HepG2 (cell line): ENCODE measurements around the gene ACVR1C. TPM values are rescaled to one million over a fixed set of nuclear protein-coding genes. Genes with fewer than 3 reads are reported as not detected.

Experiments
- ATAC-seq: fragments of 200-7000 bp; cut with Tn5 transposase; 3 replicates; pipeline ENCODE4 v1.9.1; 2020; ENCODE audit warnings: mild to moderate bottlenecking, moderate library complexity
- BruUV-seq: library from RNA; stranded (reverse); fragments of 400-500 nt; replicated peaks from 2 replicates; lab custom pipeline; 2021; lab: Mats Ljungman, UMichigan
- CTCF ChIA-PET: fragments of 300-600 bp; formaldehyde crosslinking; extraction: SDS; loops from one replicate; lab custom pipeline; 2021; ENCODE audit warnings: low total read pairs, inconsistent platforms, low intra/inter-chr PET ratio; lab: Yijun Ruan, JAX
- POLR2A ChIA-PET: fragments of 350-600 bp; sonication (Branson Sonifier 250); formaldehyde crosslinking; loops from one replicate; lab custom pipeline; 2020; ENCODE audit warnings: antibody characterized with exemption, inconsistent platforms; lab: Yijun Ruan, JAX
- DNase-seq: peaks from one replicate; pipeline ENCODE4 v3.0.0-alpha.2; 2015; ENCODE audit warnings: low spot score
- FAIRE-seq: peaks from 3 replicates; lab custom pipeline; 2011; peaks lifted over from hg19 to GRCh38; lab: Jason Lieb, UNC
- H2AFZ ChIP-seq: one replicate; pipeline ENCODE4 v1.6.1; 2011; ENCODE audit warnings: low read length, inconsistent platforms
- H3K27ac ChIP-seq: fragments of 300-600 bp; 3 replicates; pipeline ENCODE4 v1.8.0; 2011; ENCODE audit warnings: mixed run types, mild to moderate bottlenecking, mixed read lengths, low read length, inconsistent platforms; ENCODE audit not compliant: insufficient read depth; ENCODE audit errors: extremely low read length
- H3K27me3 ChIP-seq, 2 experiments: fragments of 200-600 bp in 1 of 2; 2 replicates in 1 of 2; 3 replicates in 1 of 2; pipeline versions ENCODE4 v1.6.0 to v1.8.0; 2011; ENCODE audit warnings: low read length in 2 of 2, mild to moderate bottlenecking in 2 of 2, moderate library complexity in 2 of 2, inconsistent platforms in 1 of 2; ENCODE audit not compliant: insufficient read depth in 2 of 2, control insufficient read depth in 1 of 2
- H3K36me3 ChIP-seq, 2 experiments: fragments of 200-600 bp in 1 of 2; replicated peaks in 1 of 2; 2 replicates in 1 of 2; 3 replicates in 1 of 2; pipeline versions ENCODE4 v1.5.1 to v1.8.0; 2011; ENCODE audit warnings: low read length in 2 of 2, inconsistent platforms in 1 of 2; ENCODE audit not compliant: insufficient read depth in 2 of 2, control insufficient read depth in 1 of 2
- H3K4me1 ChIP-seq: 2 replicates; pipeline ENCODE4 v1.5.1; 2012; ENCODE audit warnings: low read length, inconsistent platforms; ENCODE audit not compliant: insufficient read depth
- H3K4me2 ChIP-seq: 2 replicates; pipeline ENCODE4 v1.6.0; 2011; ENCODE audit warnings: low read depth, low read length, inconsistent platforms
- H3K4me3 ChIP-seq, 3 experiments: fragments of 200-600 bp in 1 of 3; sonication (generic), shearing (Covaris generic) in 1 of 3; replicated peaks in 1 of 3; 2 replicates each; pipeline ENCODE4 v1.5.1; 2011 to 2016; ENCODE audit warnings: low read length in 3 of 3, inconsistent platforms in 2 of 3, low read depth in 2 of 3, mild to moderate bottlenecking in 2 of 3, control low read depth in 1 of 3, mixed read lengths in 1 of 3; ENCODE audit not compliant: insufficient read depth in 1 of 3
- H3K79me2 ChIP-seq: one replicate; pipeline ENCODE4 v1.6.1; 2011; ENCODE audit warnings: low read length, inconsistent platforms; ENCODE audit not compliant: insufficient read depth
- H3K9ac ChIP-seq: 2 replicates; pipeline ENCODE4 v1.6.0; 2011; ENCODE audit warnings: mild to moderate bottlenecking, low read depth, low read length, inconsistent platforms; ENCODE audit not compliant: insufficient read depth
- H3K9me3 ChIP-seq: 2 replicates; pipeline ENCODE4 v1.5.1; 2012; ENCODE audit warnings: mild to moderate bottlenecking, low read length
- H4K20me1 ChIP-seq: 2 replicates; pipeline ENCODE4 v1.6.0; 2011; ENCODE audit warnings: inconsistent platforms, mild to moderate bottlenecking, low read length, moderate library complexity; ENCODE audit not compliant: insufficient read depth
- EED ChIP-seq: sonication (generic); formaldehyde crosslinking; IDR thresholded peaks from 2 replicates; pipeline ENCODE4 v1.5.0; 2020; ENCODE audit warnings: mild to moderate bottlenecking, missing genetic modification reagents
- GZF1 ChIP-seq: sonication (generic); formaldehyde crosslinking; IDR thresholded peaks from 2 replicates; pipeline ENCODE4 v1.5.1; 2020; ENCODE audit warnings: mild to moderate bottlenecking, missing genetic modification reagents
- HOXA5 ChIP-seq: sonication (generic); formaldehyde crosslinking; IDR thresholded peaks from 2 replicates; pipeline ENCODE4 v1.4.0; 2020; ENCODE audit warnings: missing genetic modification reagents
- MZF1 ChIP-seq: sonication (generic); formaldehyde crosslinking; IDR thresholded peaks from 2 replicates; pipeline ENCODE4 v1.8.1; 2023; ENCODE audit warnings: mild to moderate bottlenecking, missing genetic modification reagents, borderline replicate concordance
- NFKBIZ ChIP-seq: IDR thresholded peaks from 2 replicates; pipeline ENCODE4 v1.6.1; 2018; ENCODE audit warnings: missing genetic modification reagents, missing compliant biosample characterization
- RARA ChIP-seq: IDR thresholded peaks from 2 replicates; pipeline ENCODE4 v1.6.1; 2016; ENCODE audit warnings: missing genetic modification reagents, missing compliant biosample characterization
- ZNF136 ChIP-seq: sonication (generic); formaldehyde crosslinking; IDR thresholded peaks from 2 replicates; pipeline ENCODE4 v1.8.1; 2022; ENCODE audit warnings: low read depth, mild to moderate bottlenecking, moderate library complexity, missing genetic modification reagents
- ZNF552 ChIP-seq: sonication (generic); formaldehyde crosslinking; IDR thresholded peaks from 2 replicates; pipeline ENCODE4 v1.9.0; 2022; ENCODE audit warnings: missing genetic modification reagents, mild to moderate bottlenecking, borderline replicate concordance
- ZSCAN21 ChIP-seq: sonication (generic); formaldehyde crosslinking; IDR thresholded peaks from 2 replicates; pipeline ENCODE4 v1.8.0; 2022; ENCODE audit warnings: mild to moderate bottlenecking, missing genetic modification reagents, moderate library complexity, borderline replicate concordance
- WGBS: methylation state at CpG from one replicate; pipeline ENCODE4 v1.1.6; 2017; ENCODE audit warnings: low lambda C conversion rate; 5-methylcytosine and 5-hydroxymethylcytosine counted together
- in situ Hi-C: cut with HindIII; loops from 2 replicates; pipeline ENCODE4 v1.10.0; 2017; ENCODE audit warnings: low pct_unique_long_range_greater_than_20kb; ENCODE audit not compliant: extremely low pct_ligation_motif_present
- intact Hi-C: fragments of 100-400 bp; cut with micrococcal nuclease; formaldehyde crosslinking; loops from one replicate; pipeline ENCODE4 v1.10.0; 2022; ENCODE audit not compliant: unreplicated experiment
- polyA plus RNA-seq, 8 experiments: library from polyadenylated mRNA; depleted of rRNA in 3 of 8; stranded (reverse) in 7 of 8; unstranded in 1 of 8; fragments of >200 nt; fragmentation: Illumina TruSeq in 4 of 8; extraction: Trizol in 4 of 8; gene quantifications; 2 replicates each; pipeline versions ENCODE4 v1.2.1 to v1.2.3, GENCODE V29; 2011 to 2016; ENCODE audit warnings: low read depth in 4 of 8, missing spikeins in 1 of 8, mixed read lengths in 1 of 8; ENCODE audit not compliant: insufficient read depth in 1 of 8
- total RNA-seq, 5 experiments: library from RNA; depleted of rRNA; stranded (reverse); fragments of >200 nt; fragmentation: Illumina TruSeq; extraction: Trizol; gene quantifications; 2 replicates each; pipeline ENCODE4 v1.2.3, GENCODE V29; 2016; ENCODE audit warnings: low read depth in 1 of 5
- TF ChIP-seq, protein P1 (sequence below): sonication (generic); formaldehyde crosslinking; IDR thresholded peaks from 2 replicates; pipeline ENCODE4 v1.8.0; 2022; ENCODE audit warnings: missing genetic modification reagents, mild to moderate bottlenecking, borderline replicate concordance
- TF ChIP-seq, protein P2 (sequence below): sonication (generic); formaldehyde crosslinking; IDR thresholded peaks from 2 replicates; pipeline ENCODE4 v1.4.0; 2020; ENCODE audit warnings: missing genetic modification reagents, borderline replicate concordance
- TF ChIP-seq, protein P3 (sequence below): IDR thresholded peaks from 2 replicates; pipeline ENCODE4 v1.6.1; 2016; ENCODE audit warnings: low read depth, borderline replicate concordance
- TF ChIP-seq, protein P4 (sequence below): sonication (generic); formaldehyde crosslinking; IDR thresholded peaks from 2 replicates; pipeline ENCODE4 v1.4.0; 2020; ENCODE audit warnings: mild to moderate bottlenecking, missing genetic modification reagents
- TF ChIP-seq, protein P5 (sequence below): sonication (generic); formaldehyde crosslinking; IDR thresholded peaks from 2 replicates; pipeline ENCODE4 v1.4.0; 2020; ENCODE audit warnings: mild to moderate bottlenecking, missing genetic modification reagents

ACVR1C gene
- total and polyA plus RNA-seq, 2 of the 13 experiments (the other 11 are each of a cell fraction or from before 2014, with no cell fraction given) = 0.05 to 1.0 TPM

DNA sequence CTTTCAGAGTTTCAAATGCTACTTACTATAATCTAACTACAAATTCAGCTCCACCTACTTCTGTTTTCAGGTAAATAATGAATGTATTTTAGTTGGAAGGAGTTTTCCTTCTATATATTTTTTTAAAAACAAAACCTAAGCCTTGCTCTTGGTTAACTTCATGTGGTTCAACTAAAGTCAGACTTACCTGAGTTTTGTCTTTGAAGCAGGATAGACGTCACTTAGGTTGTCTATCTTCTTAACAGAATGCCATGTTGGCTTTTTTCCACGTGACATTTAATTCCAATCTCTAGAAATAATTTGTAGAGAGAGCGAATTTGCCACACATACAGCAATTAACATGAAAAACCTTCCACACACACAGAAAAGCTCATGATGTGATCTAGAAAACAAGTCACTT lies 140.9 kb downstream of the ACVR1C start:
- H3K4me3 ChIP-seq = no peak overlapping the region
- DNase-seq (no peak), ATAC-seq (no peak), FAIRE-seq (no peak)
- H3K27me3 ChIP-seq = no peaks in the 10 kb centered on the region
- intact Hi-C loops = no loop called here
- CTCF ChIA-PET = no interaction called here
- WGBS = 0% methylated on average over 3 of the region's 3 CpGs
- H3K27ac ChIP-seq = no peak overlapping the region
- H3K4me1 ChIP-seq = no peaks in the 10 kb centered on the region
- no peak overlapping the region for H3K9ac ChIP-seq
- TF ChIP-seq, protein P1, sequence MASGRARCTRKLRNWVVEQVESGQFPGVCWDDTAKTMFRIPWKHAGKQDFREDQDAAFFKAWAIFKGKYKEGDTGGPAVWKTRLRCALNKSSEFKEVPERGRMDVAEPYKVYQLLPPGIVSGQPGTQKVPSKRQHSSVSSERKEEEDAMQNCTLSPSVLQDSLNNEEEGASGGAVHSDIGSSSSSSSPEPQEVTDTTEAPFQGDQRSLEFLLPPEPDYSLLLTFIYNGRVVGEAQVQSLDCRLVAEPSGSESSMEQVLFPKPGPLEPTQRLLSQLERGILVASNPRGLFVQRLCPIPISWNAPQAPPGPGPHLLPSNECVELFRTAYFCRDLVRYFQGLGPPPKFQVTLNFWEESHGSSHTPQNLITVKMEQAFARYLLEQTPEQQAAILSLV (CRISPR knock-in tag) = no peak
- no peak for TF ChIP-seq EED
- TF ChIP-seq, protein P2, sequence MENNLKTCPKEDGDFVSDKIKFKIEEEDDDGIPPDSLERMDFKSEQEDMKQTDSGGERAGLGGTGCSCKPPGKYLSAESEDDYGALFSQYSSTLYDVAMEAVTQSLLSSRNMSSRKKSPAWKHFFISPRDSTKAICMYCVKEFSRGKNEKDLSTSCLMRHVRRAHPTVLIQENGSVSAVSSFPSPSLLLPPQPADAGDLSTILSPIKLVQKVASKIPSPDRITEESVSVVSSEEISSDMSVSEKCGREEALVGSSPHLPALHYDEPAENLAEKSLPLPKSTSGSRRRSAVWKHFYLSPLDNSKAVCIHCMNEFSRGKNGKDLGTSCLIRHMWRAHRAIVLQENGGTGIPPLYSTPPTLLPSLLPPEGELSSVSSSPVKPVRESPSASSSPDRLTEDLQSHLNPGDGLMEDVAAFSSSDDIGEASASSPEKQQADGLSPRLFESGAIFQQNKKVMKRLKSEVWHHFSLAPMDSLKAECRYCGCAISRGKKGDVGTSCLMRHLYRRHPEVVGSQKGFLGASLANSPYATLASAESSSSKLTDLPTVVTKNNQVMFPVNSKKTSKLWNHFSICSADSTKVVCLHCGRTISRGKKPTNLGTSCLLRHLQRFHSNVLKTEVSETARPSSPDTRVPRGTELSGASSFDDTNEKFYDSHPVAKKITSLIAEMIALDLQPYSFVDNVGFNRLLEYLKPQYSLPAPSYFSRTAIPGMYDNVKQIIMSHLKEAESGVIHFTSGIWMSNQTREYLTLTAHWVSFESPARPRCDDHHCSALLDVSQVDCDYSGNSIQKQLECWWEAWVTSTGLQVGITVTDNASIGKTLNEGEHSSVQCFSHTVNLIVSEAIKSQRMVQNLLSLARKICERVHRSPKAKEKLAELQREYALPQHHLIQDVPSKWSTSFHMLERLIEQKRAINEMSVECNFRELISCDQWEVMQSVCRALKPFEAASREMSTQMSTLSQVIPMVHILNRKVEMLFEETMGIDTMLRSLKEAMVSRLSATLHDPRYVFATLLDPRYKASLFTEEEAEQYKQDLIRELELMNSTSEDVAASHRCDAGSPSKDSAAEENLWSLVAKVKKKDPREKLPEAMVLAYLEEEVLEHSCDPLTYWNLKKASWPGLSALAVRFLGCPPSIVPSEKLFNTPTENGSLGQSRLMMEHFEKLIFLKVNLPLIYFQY (CRISPR knock-in tag) = no peak
- no peak for TF ChIP-seq ZSCAN21
- TF ChIP-seq, protein P3, sequence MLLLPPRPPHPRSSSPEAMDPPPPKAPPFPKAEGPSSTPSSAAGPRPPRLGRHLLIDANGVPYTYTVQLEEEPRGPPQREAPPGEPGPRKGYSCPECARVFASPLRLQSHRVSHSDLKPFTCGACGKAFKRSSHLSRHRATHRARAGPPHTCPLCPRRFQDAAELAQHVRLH (CRISPR knock-in tag) = no peak
- TF ChIP-seq NFKBIZ (CRISPR knock-in tag) = no peak
- no peak for TF ChIP-seq RARA
- TF ChIP-seq, protein P4, sequence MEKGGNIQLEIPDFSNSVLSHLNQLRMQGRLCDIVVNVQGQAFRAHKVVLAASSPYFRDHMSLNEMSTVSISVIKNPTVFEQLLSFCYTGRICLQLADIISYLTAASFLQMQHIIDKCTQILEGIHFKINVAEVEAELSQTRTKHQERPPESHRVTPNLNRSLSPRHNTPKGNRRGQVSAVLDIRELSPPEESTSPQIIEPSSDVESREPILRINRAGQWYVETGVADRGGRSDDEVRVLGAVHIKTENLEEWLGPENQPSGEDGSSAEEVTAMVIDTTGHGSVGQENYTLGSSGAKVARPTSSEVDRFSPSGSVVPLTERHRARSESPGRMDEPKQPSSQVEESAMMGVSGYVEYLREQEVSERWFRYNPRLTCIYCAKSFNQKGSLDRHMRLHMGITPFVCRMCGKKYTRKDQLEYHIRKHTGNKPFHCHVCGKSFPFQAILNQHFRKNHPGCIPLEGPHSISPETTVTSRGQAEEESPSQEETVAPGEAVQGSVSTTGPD = no peak
- no peak for TF ChIP-seq ZNF552
- no peak for TF ChIP-seq MZF1 (CRISPR knock-in tag)
- TF ChIP-seq, protein P5, sequence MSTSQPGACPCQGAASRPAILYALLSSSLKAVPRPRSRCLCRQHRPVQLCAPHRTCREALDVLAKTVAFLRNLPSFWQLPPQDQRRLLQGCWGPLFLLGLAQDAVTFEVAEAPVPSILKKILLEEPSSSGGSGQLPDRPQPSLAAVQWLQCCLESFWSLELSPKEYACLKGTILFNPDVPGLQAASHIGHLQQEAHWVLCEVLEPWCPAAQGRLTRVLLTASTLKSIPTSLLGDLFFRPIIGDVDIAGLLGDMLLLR (CRISPR knock-in tag) = no peak
- TF ChIP-seq ZNF136 (CRISPR knock-in tag) = no peak
- no peak for TF ChIP-seq GZF1 (CRISPR knock-in tag)
- no peak for TF ChIP-seq HOXA5 (CRISPR knock-in tag)
- POLR2A ChIA-PET = no interaction called here
- in situ Hi-C loops = loop anchor here (25.0 kb wide), 1 partner anchor 275 kb away; no protein-coding TSS in a partner anchor
- no peaks in the 10 kb centered on the region for H4K20me1 ChIP-seq
- no peak overlapping the region for H3K4me2 ChIP-seq
- H3K36me3 ChIP-seq = no peaks in the 10 kb centered on the region
- no TSS peak for BruUV-seq
- H3K79me2 ChIP-seq = no peaks in the 10 kb centered on the region
- H2AFZ ChIP-seq = no peak overlapping the region
- no peaks in the 10 kb centered on the region for H3K9me3 ChIP-seq
